Panc1 (cell line): ENCODE results near the gene FOXN4. TPM values are rescaled to one million over a fixed set of nuclear protein-coding genes. Genes with fewer than 3 reads are reported as not detected.
A peak's percentile ranks its signal among the peaks of the same experiment; 100 is the strongest.

Experiments used
- ATAC-seq: fragments of 200-7000 bp; cut with Tn5 transposase; 2 replicates; pipeline ENCODE4 v1.9.1; 2020; ENCODE audit warnings: mild to moderate bottlenecking, moderate library complexity
- Bru-seq: library from RNA; stranded (reverse); fragments of 400-500 nt; gene quantifications from one replicate; lab custom pipeline; 2021; lab: Mats Ljungman, UMichigan
- BruChase-seq, 2 experiments: library from RNA; stranded (reverse); fragments of 400-500 nt; gene quantifications; one replicate each; lab custom pipeline; 2021; lab: Mats Ljungman, UMichigan
- BruUV-seq: library from RNA; stranded (reverse); fragments of 400-500 nt; replicated peaks from 2 replicates; lab custom pipeline; 2021; lab: Mats Ljungman, UMichigan
- CTCF ChIA-PET: fragments of 300-600 bp; sonication (Branson Sonifier 250); formaldehyde crosslinking; loops from one replicate; lab custom pipeline; 2022; ENCODE audit warnings: antibody characterized with exemption; lab: Charles Lee
- POLR2A ChIA-PET: fragments of 300-600 bp; sonication (Branson Sonifier 250); formaldehyde crosslinking; loops from one replicate; lab custom pipeline; 2022; ENCODE audit warnings: antibody characterized with exemption; lab: Charles Lee
- DNase-seq: peaks from one replicate; pipeline ENCODE4 v3.0.0-alpha.2; 2010; ENCODE audit warnings: low read depth, low spot score
- H3K27ac ChIP-seq: 2 replicates; pipeline ENCODE4 v1.5.1; 2011; ENCODE audit warnings: mild to moderate bottlenecking, low read length, inconsistent platforms
- H3K27me3 ChIP-seq: fragments of 200-500 bp; sonication (Bioruptor generic); 2 replicates; pipeline ENCODE4 v1.6.0; 2014; ENCODE audit warnings: low read length, inconsistent platforms; ENCODE audit not compliant: control insufficient read depth, insufficient read depth
- H3K36me3 ChIP-seq: fragments of 200-500 bp; sonication (Bioruptor generic); 2 replicates; pipeline ENCODE4 v1.5.1; 2014; ENCODE audit warnings: inconsistent platforms, mild to moderate bottlenecking, low read length, moderate library complexity; ENCODE audit not compliant: control insufficient read depth, insufficient read depth
- H3K4me1 ChIP-seq: 2 replicates; pipeline ENCODE4 v1.5.1; 2011; ENCODE audit warnings: inconsistent platforms, mild to moderate bottlenecking, low read length, moderate library complexity; ENCODE audit not compliant: control insufficient read depth, insufficient read depth
- H3K4me3 ChIP-seq, 2 experiments: 2 replicates each; pipeline ENCODE4 v1.5.1; 2011 to 2012; ENCODE audit warnings: low read depth in 2 of 2, low read length in 2 of 2, mild to moderate bottlenecking in 2 of 2, inconsistent platforms in 1 of 2, moderate library complexity in 1 of 2
- H3K9me3 ChIP-seq: fragments of 200-500 bp; sonication (Bioruptor generic); 2 replicates; pipeline ENCODE4 v1.5.1; 2014; ENCODE audit warnings: low read depth, mild to moderate bottlenecking, inconsistent platforms, low read length, moderate library complexity; ENCODE audit not compliant: control insufficient read depth, insufficient read depth
- CTCF ChIP-seq: fragments of 450-650 bp; IDR thresholded peaks from 2 replicates; pipeline ENCODE4 v1.5.1; 2017; ENCODE audit warnings: mild to moderate bottlenecking
- POLR2AphosphoS5 ChIP-seq: IDR thresholded peaks from 2 replicates; pipeline ENCODE4 v1.6.1; 2012; ENCODE audit warnings: mild to moderate bottlenecking, low read depth, low read length, moderate library complexity
- REST ChIP-seq, 2 experiments: IDR thresholded peaks; 2 replicates each; pipeline ENCODE4 v1.6.1; 2011 to 2012; ENCODE audit warnings: low read depth in 2 of 2, control low read depth in 1 of 2, low read length in 1 of 2, mild to moderate bottlenecking in 1 of 2, moderate library complexity in 1 of 2; ENCODE audit not compliant: insufficient read depth in 1 of 2
- SIN3A ChIP-seq: IDR thresholded peaks from 2 replicates; pipeline ENCODE4 v1.6.1; 2012; ENCODE audit warnings: low read depth, mild to moderate bottlenecking, low read length, moderate library complexity, borderline replicate concordance; ENCODE audit not compliant: insufficient read depth
- TCF7L2 ChIP-seq: IDR thresholded peaks from 2 replicates; pipeline ENCODE4 v1.6.1; 2011; ENCODE audit warnings: mild to moderate bottlenecking, low read depth, low read length, inconsistent platforms
- in situ Hi-C: cut with HindIII; loops from 2 replicates; pipeline ENCODE4 v1.10.0; 2016; ENCODE audit warnings: low sequenced_read_pairs, low pct_unique_long_range_greater_than_20kb
- intact Hi-C: fragments of 100-400 bp; cut with micrococcal nuclease; formaldehyde crosslinking; loops from one replicate; pipeline ENCODE4 v1.10.0; 2022; ENCODE audit not compliant: unreplicated experiment
- long read RNA-seq: library from polyadenylated mRNA; unstranded; transcript quantifications from one replicate; pipeline ENCODE4 v2.0.0, GENCODE V29; 2021; ENCODE audit not compliant: unreplicated experiment
- polyA plus RNA-seq: library from polyadenylated mRNA; unstranded; fragments of >200 nt; gene quantifications from one replicate; pipeline ENCODE4 v1.2.1, GENCODE V29; 2012; ENCODE audit warnings: missing spikeins; ENCODE audit not compliant: insufficient read length
- total RNA-seq: library from RNA; stranded (reverse); gene quantifications from one replicate; pipeline ENCODE4 v1.2.1, GENCODE V29; 2021; ENCODE audit not compliant: unreplicated experiment

Gene FOXN4
- total RNA-seq (0.08 TPM), Bru-seq, nascent RNA (percentile 17 among the genes with signal in this experiment), BruChase-seq, experiment 1, labeled RNA remaining after a 2-hour chase (percentile 20 among the genes with signal in this experiment), BruChase-seq, experiment 2, labeled RNA remaining after a 6-hour chase (percentile 27 among the genes with signal in this experiment)
- not detected for polyA plus RNA-seq
- long read RNA-seq: 0 reads

- in situ Hi-C loops: no loop called here
- Histone ChIP-seq H3K27me3 (peaks cover 28% of the 10 kb centered on the region), H3K27ac (no peak within 1 kb of the TSS), H3K4me3 (peak within 1 kb of the TSS; percentile 37 to 43), H3K36me3 (no peaks in the 10 kb centered on the region), H3K9me3 (no peaks in the 10 kb centered on the region), H3K4me1 (peaks cover 11% of the 10 kb centered on the region)
- peak; percentile 68 to 85 for TF ChIP-seq REST (IDR thresholded peaks at IDR 0.05; ENCODE audit: insufficient read depth in 1 of 2, low read depth in 2 of 2, low read length in 1 of 2)
- no peak for TF ChIP-seq SIN3A
- intact Hi-C loops: no loop called here
- DNase-seq (no peak), ATAC-seq (0 out of 2 replicates have a peak, but pooled peaks have one; percentile 11)
- BruUV-seq: no TSS peak
- POLR2A ChIA-PET: no interaction called here
- CTCF ChIA-PET: interaction anchor here (0.6 kb wide), 1 partner anchor 46 kb away, joined by 3 read pairs; no protein-coding TSS in a partner anchor
Observed at GRCh38 chr12:109308534-109309380, at the start of gene FOXN4. Gene FOXN4, minus strand, starts transcription at chr12:109309284. Its CDS starts 963 bp downstream, at chr12:109308321.

- no TSS peak for BruUV-seq
- ATAC-seq: no peak
- no peak overlapping the region for H3K27ac ChIP-seq
- ChIA-PET CTCF (no interaction called here), POLR2A (no interaction called here)
- in situ Hi-C loops (no loop called here), intact Hi-C loops (no loop called here)
- H3K4me1 ChIP-seq: no peaks in the 10 kb centered on the region
- H3K27me3 ChIP-seq: peaks cover 17% of the 10 kb centered on the region
- H3K4me3 ChIP-seq: peak overlapping the region; percentile 1 to 21; a peak in 3 of 4 replicates
- no peak for DNase-seq
- H3K9me3 ChIP-seq: no peaks in the 10 kb centered on the region
- TF ChIP-seq TCF7L2 (no peak), SIN3A (no peak), CTCF (no peak), POLR2AphosphoS5 (no peak), REST (IDR thresholded peaks at IDR 0.05; ENCODE audit: insufficient read depth in 1 of 2, low read depth in 2 of 2, low read length in 1 of 2) (no peak)
- no peaks in the 10 kb centered on the region for H3K36me3 ChIP-seq
Observed at GRCh38 chr12:109358154-109358869, 49.2 kb upstream of the FOXN4 start.
